HFF-Myc (cell line): ENCODE data around the gene TRAF2.
A peak's percentile ranks its signal among the peaks of the same experiment; 100 is the strongest.
"Not testable (repeated sequence)": the region's sequence is repeated elsewhere in the genome, so short reads cannot be mapped to it uniquely, and the experiment has no call there.

Source experiments
- DNase-seq: peaks from one replicate; pipeline ENCODE4 v3.0.0-alpha.2; 2011; ENCODE audit warnings: low read depth; ENCODE audit errors: extremely low read depth
- H3K4me3 ChIP-seq: replicated peaks from 2 replicates; pipeline ENCODE4 v1.5.1; 2011; ENCODE audit warnings: low read depth, mild to moderate bottlenecking, control low read depth, low read length
- CTCF ChIP-seq: IDR thresholded peaks from 2 replicates; pipeline ENCODE4 v1.5.1; 2012; ENCODE audit warnings: mild to moderate bottlenecking, low read depth, low read length, control low read depth; ENCODE audit errors: missing control alignments

The TRAF2 gene

GRCh38 chr9:136861874-136862457, 24.4 kb upstream of the TRAF2 start:
- DNase-seq = no peak
- H3K4me3 ChIP-seq = no peak overlapping the region
- no peak for TF ChIP-seq CTCF

- DNase-seq = no peak
- TF ChIP-seq CTCF = no peak
- no peak overlapping the region for H3K4me3 ChIP-seq
These were observed 23.3 kb upstream of the TRAF2 start for GRCh38 chr9:136862849-136863622.

GRCh38 chr9:136863623-136864273, 22.6 kb upstream of the TRAF2 start:
- no peak for TF ChIP-seq CTCF
- DNase-seq = no peak
- no peak overlapping the region for H3K4me3 ChIP-seq

GRCh38 chr9:136865041-136865767, 21.1 kb upstream of the TRAF2 start:
- no peak for TF ChIP-seq CTCF
- H3K4me3 ChIP-seq = peak overlapping the region; percentile 75
- no peak for DNase-seq

- no peak for DNase-seq
- H3K4me3 ChIP-seq = peak overlapping the region; percentile 75
- TF ChIP-seq CTCF = no peak
These were observed 20.6 kb upstream of the TRAF2 start for GRCh38 chr9:136865768-136866103.

GRCh38 chr9:136866898-136867421, 19.4 kb upstream of the TRAF2 start:
- H3K4me3 ChIP-seq = peak overlapping the region; percentile 75
- not testable (repeated sequence) for DNase-seq

GRCh38 chr9:136867480-136867879, 18.8 kb upstream of the TRAF2 start:
- no peak for TF ChIP-seq CTCF
- DNase-seq = no peak
- H3K4me3 ChIP-seq = no peak overlapping the region
